Heart right ventricle (tissue), 16 donors: ENCODE results near the gene TST. TPM values are rescaled to one million over a fixed set of nuclear protein-coding genes. Genes with fewer than 3 reads are reported as not detected.

ENCODE experiments used
- ATAC-seq, 8 donors: fragments of 200-7000 bp; cut with Tn5 transposase; one replicate each; pipeline ENCODE4 v1.9.1; 2020; ENCODE audit warnings: mild to moderate bottlenecking in 8 of 8, moderate library complexity in 8 of 8, moderate number of reproducible peaks in 1 of 8
- DNase-seq, 2 donors: peaks; one replicate each; pipeline ENCODE4 v3.0.0-alpha.2; 2020
- H3K27ac ChIP-seq, 10 donors: fragments of 200-600 bp; sonication (generic) in 2 of 10; one replicate each; pipeline versions ENCODE4 v1.5.0 to v1.8.0; 2020 to 2022; ENCODE audit warnings: mild to moderate bottlenecking in 3 of 10
- H3K27me3 ChIP-seq, 7 donors: fragments of 200-600 bp; one replicate each; pipeline ENCODE4 v1.8.0; 2021 to 2022; ENCODE audit warnings: mild to moderate bottlenecking in 2 of 7
- H3K36me3 ChIP-seq, 9 donors: fragments of 200-600 bp; sonication (generic) in 1 of 9; one replicate each; pipeline versions ENCODE4 v1.5.0 to v1.8.0; 2020 to 2022; ENCODE audit warnings: mild to moderate bottlenecking in 2 of 9
- H3K4me1 ChIP-seq, 9 donors: fragments of 200-600 bp; sonication (generic) in 1 of 9; one replicate each; pipeline versions ENCODE4 v1.5.0 to v1.8.0; 2020 to 2022; ENCODE audit warnings: mild to moderate bottlenecking in 4 of 9
- H3K4me3 ChIP-seq, 10 donors: fragments of 200-600 bp; sonication (generic) in 2 of 10; one replicate each; pipeline versions ENCODE4 v1.5.0 to v1.8.0; 2020 to 2022; ENCODE audit warnings: mild to moderate bottlenecking in 7 of 10, moderate library complexity in 2 of 10
- H3K9me3 ChIP-seq, 11 donors: fragments of 200-600 bp in 10 of 11; sonication (generic) in 2 of 11; one replicate each; pipeline versions ENCODE4 v1.5.0 to v1.8.0; 2013 to 2022; ENCODE audit warnings: mild to moderate bottlenecking in 2 of 11, control low read depth in 1 of 11, moderate library complexity in 1 of 11
- CTCF ChIP-seq, 9 donors: fragments of 200-600 bp; sonication (generic) in 2 of 9; IDR thresholded peaks; one replicate each; pipeline versions ENCODE4 v1.5.0 to v1.8.0; 2021 to 2022; ENCODE audit warnings: antibody characterized with exemption in 9 of 9, mild to moderate bottlenecking in 5 of 9, moderate library complexity in 1 of 9
- WGBS, 2 donors: extraction: QIAGEN DNeasy Blood & Tissue Kit; methylation state at CpG; one replicate each; pipeline ENCODE4 v1.1.7; 2013; ENCODE audit warnings: inconsistent platforms in 1 of 2; 5-methylcytosine and 5-hydroxymethylcytosine counted together
- intact Hi-C, 10 donors: fragments of 100-400 bp; cut with DNase I; formaldehyde crosslinking; loops; one replicate each; pipeline versions ENCODE4 v1.11.1 to v1.14.2; 2022
- polyA plus RNA-seq, 2 donors: library from polyadenylated mRNA; stranded (reverse); fragments of 200-250 nt; gene quantifications; one replicate each; pipeline ENCODE4 v1.2.3, GENCODE V29; 2013
- total RNA-seq, 10 donors: library from RNA; stranded (reverse); fragmentation: NEBNext Ultra II Directional in 3 of 10; extraction: Animal tissue kit (Norgen Biotek cat#: 25700) in 3 of 10; gene quantifications; one replicate each; pipeline versions ENCODE4 v1.2.1 to v1.2.4, GENCODE V29; 2021 to 2023
- donor health status: Arrhythmogenic right ventricular cardiomyopathy.
- donor health status: ischemic (EF 13 %, LVEDD 7.1; RV severe dilation, severe dysfunction).
- donor health status: healthy with polysubstance abuse.
- donor health status: DM: no; HTN: yes; CAD: no.
- donor health status: DM: no; HTN: no; CAD: no.
- donor health status: ischemic (EF 25% LVEDD 6.9; RV normal size, moderate dysfunction).
- donor health status: ischemic (EF 25% LVEDD 5.7; RV mildly dilated, moderate dysfunction).
- donor health status: healthy.
- donor health status: DM: yes; HTN: yes; CAD: no.
- donor health status: Ischemic cardiomyopathy.
- donor health status: ischemic (EF 35%, LVEDD 5.7; RV mildly dilated, moderate dysfunction).
- donor health status: nonischemic (EF 11% LVEDD 7.7; RV severe dilation, severe dysfunction).
- donor health status: DM: yes; HTN: yes; CAD: no.
- donor health status: PGD.
- donor health status: ischemic (EF 29% LVEDD 5.4; RV normal size, mild dysfunction).
- donor health status: nonischemic (EF 23%, LVEDD 6.1; RV moderate dilation, normal function).

Gene TST
- total and polyA plus RNA-seq, 12 donors = 34.1 to 87.4 (median 50.6) TPM

DNA sequence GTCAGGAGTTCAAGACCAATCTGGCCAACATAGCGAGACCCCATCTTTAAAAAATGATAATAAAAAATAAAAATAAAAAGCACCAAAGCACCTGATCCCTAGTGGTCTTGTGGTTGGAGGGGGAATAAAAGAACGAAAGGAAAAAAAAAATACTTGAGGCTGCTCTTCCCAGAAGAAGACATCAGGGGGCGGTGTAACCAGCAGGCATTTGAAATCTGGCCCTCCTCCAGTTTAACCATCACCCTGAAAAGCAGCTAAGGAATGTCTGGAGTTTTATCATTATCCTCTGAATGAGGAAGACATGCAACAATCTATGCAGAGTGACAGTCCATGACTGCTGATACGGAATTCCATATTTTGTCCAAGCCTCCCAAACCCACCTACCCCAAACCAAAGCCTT is 26.7 kb upstream of the TST start:
- H3K27ac ChIP-seq = no peak overlapping the region
- TF ChIP-seq CTCF (IDR thresholded peaks at IDR 0.05) = peak in 6 of 9 donors; percentile 39 to 57 (median 44)
- DNase-seq = no peak
- no peak overlapping the region for H3K4me3 ChIP-seq
- peaks cover 0 to 13% (median 0%) of the 10 kb centered on the region in 7 donors for H3K27me3 ChIP-seq
- no peaks in the 10 kb centered on the region for H3K36me3 ChIP-seq
- H3K9me3 ChIP-seq = no peaks in the 10 kb centered on the region
- 38 to 43% methylated on average over 4 of the region's 4 CpGs for WGBS, 2 donors
- peaks cover 0 to 18% (median 0%) of the 10 kb centered on the region in 9 donors for H3K4me1 ChIP-seq
- ATAC-seq = no peak
- intact Hi-C loops = loop anchor here in 3 of 10 donors (10.0 kb wide), 2 partner anchors 171 to 261 kb away; no protein-coding TSS in a partner anchor

DNA sequence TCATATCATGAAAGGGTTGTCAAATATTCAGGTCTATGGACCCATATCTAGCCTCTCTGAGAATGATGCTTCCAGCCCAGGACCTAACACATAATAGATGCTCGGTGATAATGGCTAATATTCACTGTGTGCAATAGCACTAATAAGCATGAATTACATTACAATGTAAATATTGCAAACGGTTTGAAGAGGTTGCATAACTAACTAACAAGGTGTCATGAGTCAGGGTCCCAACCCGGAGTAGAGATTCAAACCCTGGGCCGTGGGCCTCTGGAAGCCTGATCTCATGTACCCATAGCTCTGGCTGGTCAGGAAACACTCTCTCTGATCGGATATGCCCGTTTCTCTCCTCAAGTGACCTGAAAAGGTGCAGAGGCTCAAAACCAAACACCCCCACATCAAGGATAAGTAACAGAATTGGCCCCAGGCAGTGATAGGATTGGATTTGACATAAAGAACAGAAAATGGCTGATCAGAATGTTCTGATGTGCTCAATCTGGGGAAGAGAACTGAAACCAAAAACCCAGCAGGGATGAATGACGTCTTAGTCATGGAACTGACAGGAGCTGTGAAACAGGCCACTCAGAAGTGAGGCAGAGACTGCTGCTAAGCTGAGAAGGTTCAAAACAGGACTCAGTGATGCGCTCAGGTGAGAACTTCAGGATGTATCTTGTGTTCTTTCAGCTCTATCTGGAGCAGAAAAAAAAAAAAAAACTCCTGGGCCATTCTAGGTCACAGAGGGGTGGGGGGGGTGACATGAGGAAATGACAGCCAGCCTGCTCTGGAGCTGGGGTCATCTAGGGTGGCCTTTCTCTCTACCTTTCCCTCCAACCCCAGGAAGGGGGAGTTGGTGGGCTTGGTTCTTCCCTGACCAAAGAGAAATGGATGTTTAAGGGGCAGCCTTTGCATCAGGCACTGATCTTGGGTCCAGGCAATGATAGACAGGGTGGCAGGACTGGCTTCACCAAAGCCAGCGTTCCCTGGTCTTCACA is 25.7 kb upstream of the TST start:
- intact Hi-C loops = loop anchor here in 6 of 10 donors (5.0 to 10.0 kb wide), 5 partner anchors 68 to 260 kb away; no protein-coding TSS in a partner anchor

GRCh38 chr22:37043828-37044538 is 24.7 kb upstream of the TST start:
- WGBS, 2 donors = 30 to 32% methylated on average over 17 of the region's 17 CpGs
- Histone ChIP-seq H3K27ac (no peak overlapping the region), H3K36me3 (no peaks in the 10 kb centered on the region), H3K4me1 (peaks cover 0 to 8% (median 0%) of the 10 kb centered on the region in 9 donors), H3K4me3 (no peak overlapping the region), H3K9me3 (no peaks in the 10 kb centered on the region), H3K27me3 (peaks cover 0 to 22% (median under 1%) of the 10 kb centered on the region in 7 donors)
- ATAC-seq (peak; percentile 80 to 90 (median 87)), DNase-seq (peak; percentile 50 to 63)
- intact Hi-C loops = loop anchor here in 6 of 10 donors (5.0 to 10.0 kb wide), 5 partner anchors 67 to 259 kb away; no protein-coding TSS in a partner anchor
- TF ChIP-seq CTCF (IDR thresholded peaks at IDR 0.05) = peak; percentile 40 to 73 (median 65)

More for the DNA sequence above, 25.7 kb upstream of the TST start:
- no peak overlapping the region for H3K27ac ChIP-seq
- H3K4me3 ChIP-seq = no peak overlapping the region
- ATAC-seq (no peak), DNase-seq (peak in 1 of 2 donors; percentile 2)
- 81 to 84% methylated on average over 9 of the region's 9 CpGs for WGBS, 2 donors
- TF ChIP-seq CTCF (IDR thresholded peaks at IDR 0.05) = no peak
- peaks cover 0 to 14% (median 0%) of the 10 kb centered on the region in 7 donors for H3K27me3 ChIP-seq
- no peaks in the 10 kb centered on the region for H3K36me3 ChIP-seq
- H3K9me3 ChIP-seq = no peaks in the 10 kb centered on the region
- peaks cover 0 to 8% (median 0%) of the 10 kb centered on the region in 9 donors for H3K4me1 ChIP-seq
